Astrocyte (in vitro differentiated cells and primary cell): ENCODE data around the gene MARK2.

Source experiments
- EZH2 ChIP-seq: IDR thresholded peaks from 2 replicates; pipeline ENCODE4 v1.6.1; 2012; ENCODE audit warnings: mild to moderate bottlenecking, low read length, inconsistent platforms; ENCODE audit not compliant: insufficient read depth
- TF ChIP-seq, protein P1 (sequence below): IDR thresholded peaks from 2 replicates; pipeline ENCODE4 v1.5.1; 2011; ENCODE audit warnings: low read depth, mild to moderate bottlenecking, inconsistent platforms, low read length, moderate library complexity; ENCODE audit not compliant: insufficient read depth

DNA sequence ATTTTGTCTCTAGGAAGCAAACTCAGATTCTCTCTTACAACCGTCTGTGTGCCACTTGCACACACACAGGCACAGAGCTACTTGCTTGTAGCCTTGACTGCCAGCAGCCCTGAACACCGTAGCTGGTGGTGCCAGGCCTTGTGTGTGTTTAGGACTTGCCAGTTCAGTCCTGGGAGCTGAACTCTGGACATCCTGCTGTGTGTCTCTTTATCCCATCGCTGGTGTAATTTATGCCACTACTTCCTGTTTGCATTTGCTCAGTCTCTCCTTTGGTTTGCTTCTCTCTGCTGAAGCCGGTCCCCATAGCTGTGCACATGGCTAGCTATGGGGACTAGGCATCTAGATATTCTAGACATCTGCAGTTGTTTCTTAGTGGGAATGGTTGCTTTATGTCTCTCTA lies 24.0 kb downstream of the MARK2 start:
- TF ChIP-seq, protein P1, sequence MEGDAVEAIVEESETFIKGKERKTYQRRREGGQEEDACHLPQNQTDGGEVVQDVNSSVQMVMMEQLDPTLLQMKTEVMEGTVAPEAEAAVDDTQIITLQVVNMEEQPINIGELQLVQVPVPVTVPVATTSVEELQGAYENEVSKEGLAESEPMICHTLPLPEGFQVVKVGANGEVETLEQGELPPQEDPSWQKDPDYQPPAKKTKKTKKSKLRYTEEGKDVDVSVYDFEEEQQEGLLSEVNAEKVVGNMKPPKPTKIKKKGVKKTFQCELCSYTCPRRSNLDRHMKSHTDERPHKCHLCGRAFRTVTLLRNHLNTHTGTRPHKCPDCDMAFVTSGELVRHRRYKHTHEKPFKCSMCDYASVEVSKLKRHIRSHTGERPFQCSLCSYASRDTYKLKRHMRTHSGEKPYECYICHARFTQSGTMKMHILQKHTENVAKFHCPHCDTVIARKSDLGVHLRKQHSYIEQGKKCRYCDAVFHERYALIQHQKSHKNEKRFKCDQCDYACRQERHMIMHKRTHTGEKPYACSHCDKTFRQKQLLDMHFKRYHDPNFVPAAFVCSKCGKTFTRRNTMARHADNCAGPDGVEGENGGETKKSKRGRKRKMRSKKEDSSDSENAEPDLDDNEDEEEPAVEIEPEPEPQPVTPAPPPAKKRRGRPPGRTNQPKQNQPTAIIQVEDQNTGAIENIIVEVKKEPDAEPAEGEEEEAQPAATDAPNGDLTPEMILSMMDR = no peak
- no peak for TF ChIP-seq EZH2
